Activated CD8-positive, alpha-beta T cell treated with anti-CD3 and anti-CD28 coated beads for 36 hours (primary cell): ENCODE results near the gene TMCC1. TPM values are rescaled to one million over a fixed set of nuclear protein-coding genes. Genes with fewer than 3 reads are reported as not detected.

ENCODE experiments used
- ATAC-seq: fragments of 200-7000 bp; cut with Tn5 transposase; one replicate; pipeline ENCODE4 v1.10.0; 2021; ENCODE audit warnings: mild to moderate bottlenecking, moderate library complexity
- CTCF ChIA-PET: fragments of 350-600 bp; sonication (Branson Sonifier 250); formaldehyde crosslinking; loops from one replicate; lab custom pipeline; 2021; ENCODE audit warnings: antibody characterized with exemption; lab: Charles Lee
- POLR2A ChIA-PET: fragments of 350-600 bp; sonication (Branson Sonifier 250); formaldehyde crosslinking; loops from one replicate; lab custom pipeline; 2021; ENCODE audit warnings: antibody characterized with exemption; lab: Charles Lee
- DNase-seq: peaks from one replicate; pipeline ENCODE4 v3.0.0-alpha.2; 2020
- H3K27ac Mint-ChIP-seq: one replicate; pipeline ENCODE4 v1.8.0; 2021; ENCODE audit warnings: mild to moderate bottlenecking, mixed read lengths
- H3K27me3 Mint-ChIP-seq: one replicate; pipeline ENCODE4 v1.8.0; 2021; ENCODE audit warnings: mixed read lengths
- H3K36me3 Mint-ChIP-seq: one replicate; pipeline ENCODE4 v1.8.0; 2021; ENCODE audit warnings: low read depth, mixed read lengths
- H3K4me1 Mint-ChIP-seq: one replicate; pipeline ENCODE4 v1.8.0; 2021; ENCODE audit warnings: low read depth, mixed read lengths
- H3K4me3 Mint-ChIP-seq: one replicate; pipeline ENCODE4 v1.8.0; 2021; ENCODE audit warnings: mild to moderate bottlenecking, moderate library complexity, mixed read lengths
- H3K9me3 Mint-ChIP-seq: one replicate; pipeline ENCODE4 v1.8.0; 2021; ENCODE audit warnings: mixed read lengths
- CTCF ChIP-seq: fragments of 200-600 bp; IDR thresholded peaks from one replicate; pipeline ENCODE4 v1.8.0; 2022; ENCODE audit warnings: antibody characterized with exemption, mild to moderate bottlenecking
- intact Hi-C: fragments of 100-400 bp; cut with micrococcal nuclease; formaldehyde crosslinking; loops from one replicate; pipeline ENCODE4 v1.10.0; 2022
- total RNA-seq, 2 experiments: library from RNA; stranded (reverse); gene quantifications; one replicate each; pipeline ENCODE4 v1.2.3, GENCODE V29; 2021

TMCC1 gene
- total RNA-seq, 2 experiments from 2014 or later = 14.1 to 18.0 TPM

GRCh38 chr3:129689036-129689435 lies 204.5 kb downstream of the TMCC1 start:
- ChIA-PET POLR2A (interaction anchor here (0.7 kb wide), 1 partner anchor 23 kb away, joined by 3 read pairs; no protein-coding TSS in a partner anchor), CTCF (interaction anchor here (0.7 to 0.8 kb wide), 2 partner anchors 138 to 144 kb away, joined by 3 read pairs; no protein-coding TSS in a partner anchor)
- H3K4me3 Mint-ChIP-seq = no peak overlapping the region
- ATAC-seq (no peak), DNase-seq (no peak)
- H3K9me3 Mint-ChIP-seq = no peaks in the 10 kb centered on the region
- H3K27ac Mint-ChIP-seq = no peak overlapping the region
- intact Hi-C loops = no loop called here
- TF ChIP-seq CTCF = no peak
- peaks cover 5% of the 10 kb centered on the region for H3K4me1 Mint-ChIP-seq
- no peaks in the 10 kb centered on the region for H3K27me3 Mint-ChIP-seq
- H3K36me3 Mint-ChIP-seq = no peaks in the 10 kb centered on the region

GRCh38 chr3:129688271-129688895 lies 205.1 kb downstream of the TMCC1 start:
- intact Hi-C loops = no loop called here
- ChIA-PET POLR2A (interaction anchor here (0.7 kb wide), 1 partner anchor 22 kb away, joined by 3 read pairs; no protein-coding TSS in a partner anchor), CTCF (interaction anchor here (0.7 to 0.8 kb wide), 2 partner anchors 139 to 144 kb away, joined by 3 read pairs; no protein-coding TSS in a partner anchor)

GRCh38 chr3:129687586-129688125 lies 205.9 kb downstream of the TMCC1 start:
- Mint-ChIP-seq H3K27me3 (no peaks in the 10 kb centered on the region), H3K9me3 (no peaks in the 10 kb centered on the region), H3K27ac (no peak overlapping the region), H3K36me3 (no peaks in the 10 kb centered on the region), H3K4me1 (peaks cover 5% of the 10 kb centered on the region), H3K4me3 (no peak overlapping the region)
- intact Hi-C loops = no loop called here
- ATAC-seq (no peak), DNase-seq (no peak)
- CTCF ChIA-PET = no interaction called here
- no peak for TF ChIP-seq CTCF
- POLR2A ChIA-PET = no interaction called here

More at GRCh38 chr3:129688271-129688895, 205.1 kb downstream of the TMCC1 start:
- Mint-ChIP-seq H3K27me3 (no peaks in the 10 kb centered on the region), H3K9me3 (no peaks in the 10 kb centered on the region), H3K36me3 (no peaks in the 10 kb centered on the region), H3K4me3 (no peak overlapping the region), H3K27ac (no peak overlapping the region), H3K4me1 (peaks cover 5% of the 10 kb centered on the region)
- DNase-seq (no peak), ATAC-seq (no peak)
- TF ChIP-seq CTCF = no peak

GRCh38 chr3:129686941-129687340 lies 206.6 kb downstream of the TMCC1 start:
- Mint-ChIP-seq H3K27me3 (no peaks in the 10 kb centered on the region), H3K27ac (no peak overlapping the region), H3K4me3 (no peak overlapping the region), H3K4me1 (peaks cover 5% of the 10 kb centered on the region), H3K9me3 (no peaks in the 10 kb centered on the region), H3K36me3 (no peaks in the 10 kb centered on the region)
- TF ChIP-seq CTCF = no peak
- ChIA-PET CTCF (no interaction called here), POLR2A (no interaction called here)
- intact Hi-C loops = no loop called here
- DNase-seq (no peak), ATAC-seq (no peak)

- Mint-ChIP-seq H3K9me3 (no peaks in the 10 kb centered on the region), H3K36me3 (no peaks in the 10 kb centered on the region), H3K27me3 (no peaks in the 10 kb centered on the region), H3K4me3 (no peak overlapping the region), H3K4me1 (no peaks in the 10 kb centered on the region), H3K27ac (no peak overlapping the region)
- TF ChIP-seq CTCF = no peak
- DNase-seq = no peak
- POLR2A ChIA-PET = no interaction called here
- CTCF ChIA-PET = no interaction called here
- intact Hi-C loops = no loop called here
- ATAC-seq = no peak
These were observed 209.2 kb downstream of the TMCC1 start for GRCh38 chr3:129684270-129684669.
